HG03575 (cell line): ENCODE results near the gene HMCES.
"Not testable (repeated sequence)": the region's sequence is repeated elsewhere in the genome, so short reads cannot be mapped to it uniquely, and the experiment has no call there.

Experiments used
- ATAC-seq: cut with Tn5 transposase; IDR thresholded peaks from one replicate; pipeline ENCODE4 v1.9.1; 2021; ENCODE audit not compliant: unreplicated experiment, insufficient number of reproducible peaks, low FRiP score; ENCODE audit errors: extremely low read depth

HMCES gene

DNA sequence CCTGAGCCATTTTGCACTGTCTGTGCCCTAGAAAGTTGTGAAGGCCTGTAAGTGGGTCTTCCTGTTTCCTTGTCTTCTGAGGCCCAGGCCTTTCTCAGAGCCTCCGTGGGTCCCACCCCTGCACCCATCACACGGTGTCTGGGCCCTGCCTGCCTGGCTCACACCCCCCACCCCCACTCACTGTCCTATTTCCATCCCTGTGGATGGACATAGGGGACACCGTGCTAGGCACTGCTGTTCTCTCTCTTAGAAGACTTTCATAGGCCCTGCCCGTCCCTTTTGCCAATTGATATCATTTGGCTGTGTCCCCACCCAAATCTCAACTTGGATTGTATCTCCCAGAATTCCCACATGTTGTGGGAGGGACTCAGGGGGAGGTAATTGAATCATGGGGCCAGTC, 59.0 kb downstream of the HMCES start:
- ATAC-seq: not testable (repeated sequence)

DNA sequence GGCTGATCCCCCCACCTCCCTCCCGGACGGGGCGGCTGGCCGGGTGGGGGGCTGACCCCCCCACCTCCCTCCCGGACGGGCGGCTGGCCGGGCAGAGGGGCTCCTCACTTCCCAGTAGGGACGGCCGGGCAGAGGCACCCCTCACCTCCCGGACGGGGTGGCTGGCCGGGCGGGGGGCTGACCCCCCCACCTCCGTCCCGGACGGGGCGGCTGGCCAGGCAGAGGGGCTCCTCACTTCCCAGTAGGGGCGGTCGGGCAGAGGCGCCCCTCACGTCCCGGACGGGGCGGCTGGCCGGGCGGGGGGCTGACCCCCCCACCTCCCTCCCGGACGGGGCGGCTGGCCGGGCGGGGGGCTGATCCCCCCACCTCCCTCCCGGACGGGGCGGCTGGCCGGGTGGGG, 60.5 kb downstream of the HMCES start:
- ATAC-seq: not testable (repeated sequence)

DNA sequence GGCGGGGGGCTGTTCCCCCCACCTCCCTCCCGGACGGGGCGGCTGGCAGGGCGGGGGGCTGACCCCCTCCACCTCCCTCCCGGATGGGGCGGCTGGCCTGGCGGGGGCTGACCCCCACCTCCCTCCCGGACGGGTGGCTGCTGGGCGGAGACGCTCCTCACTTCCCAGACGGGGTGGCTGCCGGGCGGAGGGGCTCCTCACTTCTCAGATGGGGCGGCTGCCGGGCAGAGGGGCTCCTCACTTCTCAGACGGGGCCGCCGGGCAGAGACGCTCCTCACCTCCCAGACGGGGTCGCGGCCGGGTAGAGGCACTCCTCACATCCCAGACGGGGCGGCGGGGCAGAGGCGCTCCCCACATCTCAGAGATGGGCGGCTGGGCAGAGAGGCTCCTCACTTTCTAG, 61.2 kb downstream of the HMCES start:
- not testable (repeated sequence) for ATAC-seq

DNA sequence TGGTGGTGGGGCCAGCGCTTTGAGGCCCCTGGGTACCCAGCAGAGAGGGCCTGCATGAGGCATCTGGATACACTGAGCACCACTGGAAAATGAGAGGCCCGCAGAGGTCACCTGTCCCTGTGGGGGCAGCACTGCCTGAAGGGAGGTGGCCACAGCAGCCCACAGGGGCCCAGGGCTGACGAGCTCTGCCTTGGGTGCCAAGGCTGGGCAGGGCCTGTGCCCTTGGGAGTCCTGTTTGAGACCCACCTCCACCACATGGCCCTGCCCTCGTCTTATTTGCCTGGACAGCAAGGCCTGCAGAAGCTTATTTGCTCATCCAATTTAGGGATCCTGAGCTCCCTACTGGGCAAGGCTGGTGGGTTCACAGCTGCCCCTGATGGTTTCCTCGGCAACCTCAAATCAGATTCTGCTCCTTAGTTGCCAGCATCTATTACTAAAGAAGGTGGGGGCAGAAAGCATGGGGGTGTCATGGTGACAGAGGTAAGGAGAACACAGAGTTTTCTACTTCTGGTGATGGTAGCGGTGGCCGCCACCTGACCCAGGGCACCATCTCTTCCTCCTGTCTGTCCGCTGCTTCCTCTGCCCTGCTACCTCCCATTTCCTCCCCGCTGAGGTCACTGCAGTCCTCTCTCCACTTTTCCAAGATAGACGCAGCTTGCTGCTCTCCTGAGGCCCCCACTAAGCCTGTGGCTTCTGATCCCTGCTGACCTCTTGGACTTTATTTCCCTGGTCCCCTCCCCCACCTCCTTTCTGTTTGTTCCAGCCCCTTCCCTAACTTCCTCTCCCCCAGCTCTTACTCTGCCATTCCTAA, 62.9 kb downstream of the HMCES start:
- no peak for ATAC-seq

DNA sequence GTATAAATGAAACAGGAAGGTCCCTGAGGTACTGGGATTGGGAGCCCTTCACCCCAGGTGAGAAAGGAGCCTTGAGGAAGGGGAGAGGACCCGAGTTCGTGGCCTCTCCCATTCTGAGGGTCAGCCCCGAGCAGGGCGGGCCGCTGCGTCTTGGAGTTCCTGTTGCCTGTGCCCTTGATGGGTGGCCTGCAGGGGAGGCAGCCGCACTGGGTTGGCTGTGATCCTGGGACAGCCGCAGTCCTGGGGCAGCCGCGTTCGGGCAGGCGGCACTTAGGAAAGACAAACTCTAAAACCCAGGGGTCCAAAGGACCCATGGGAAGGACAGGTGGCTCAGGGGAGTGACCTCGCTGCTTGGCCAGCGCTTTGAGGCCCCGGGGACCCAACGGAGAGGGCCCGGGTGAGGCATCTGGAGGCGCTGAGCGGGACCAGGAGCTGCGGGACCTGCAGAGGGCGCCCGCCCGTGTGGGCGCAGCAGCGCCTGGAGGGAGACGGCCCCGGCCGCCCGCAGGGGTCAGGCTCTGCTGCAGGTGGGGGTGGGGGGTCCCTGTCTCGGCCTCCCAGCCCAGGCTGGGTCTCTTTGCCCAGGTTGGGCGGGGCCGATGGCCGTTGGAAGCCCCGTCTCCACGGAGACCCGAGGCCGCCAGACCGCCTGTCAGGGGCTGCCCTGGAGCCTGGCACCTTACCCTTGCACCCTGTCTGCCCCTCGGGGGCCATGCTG, 65.1 kb downstream of the HMCES start:
- no peak for ATAC-seq

DNA sequence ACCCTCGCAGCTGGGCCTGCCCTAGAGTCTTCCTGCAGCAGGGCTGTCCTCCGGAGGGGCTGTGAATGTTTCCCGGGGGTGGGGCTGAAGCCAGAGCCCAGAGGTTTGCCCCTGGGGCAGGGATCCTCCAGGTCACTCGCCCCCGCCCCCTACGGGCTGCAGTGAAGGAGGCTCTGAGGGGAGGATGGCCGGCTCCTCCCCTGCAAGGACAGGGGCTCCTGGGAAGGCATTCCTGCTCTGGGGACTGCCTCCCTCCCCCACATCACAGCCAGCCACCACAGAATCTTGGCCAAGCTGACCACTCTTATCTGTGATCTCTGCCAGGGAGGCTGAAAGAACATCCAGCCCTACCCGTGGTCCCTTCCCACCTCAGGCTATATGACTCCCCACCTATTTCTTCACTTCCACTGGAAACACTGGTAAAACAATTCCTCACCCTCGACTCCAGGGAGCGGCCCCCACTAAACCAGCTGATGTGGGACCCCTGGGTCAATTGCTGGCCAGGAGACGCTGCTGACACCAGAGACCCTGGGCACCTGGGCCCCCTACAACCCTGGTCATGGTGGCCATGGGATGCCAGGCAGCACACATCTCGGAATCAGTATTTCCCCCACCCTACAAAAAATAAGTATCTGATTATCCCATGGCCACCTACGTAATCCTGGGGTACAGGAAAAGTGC, 66.0 kb downstream of the HMCES start:
- no peak for ATAC-seq

DNA sequence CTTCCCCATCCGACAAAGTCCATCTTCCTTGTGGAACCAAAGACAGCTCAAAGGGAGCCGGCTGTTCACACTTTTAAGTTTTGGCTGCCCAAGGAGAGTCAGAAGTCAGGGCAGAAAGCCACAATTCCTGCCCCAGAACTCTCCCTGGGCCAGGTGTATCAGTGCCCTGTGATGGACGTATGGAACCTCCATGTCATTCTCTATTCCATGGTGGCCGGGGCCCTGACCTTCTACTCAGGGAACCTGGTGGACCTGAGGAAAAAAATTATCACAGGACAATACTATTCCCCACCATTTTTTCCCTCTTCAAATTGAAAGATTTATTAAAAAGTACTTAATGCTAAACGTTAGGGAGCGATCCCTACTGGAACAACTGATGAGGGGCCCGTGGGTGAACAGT, 66.6 kb downstream of the HMCES start:
- ATAC-seq: no peak

DNA sequence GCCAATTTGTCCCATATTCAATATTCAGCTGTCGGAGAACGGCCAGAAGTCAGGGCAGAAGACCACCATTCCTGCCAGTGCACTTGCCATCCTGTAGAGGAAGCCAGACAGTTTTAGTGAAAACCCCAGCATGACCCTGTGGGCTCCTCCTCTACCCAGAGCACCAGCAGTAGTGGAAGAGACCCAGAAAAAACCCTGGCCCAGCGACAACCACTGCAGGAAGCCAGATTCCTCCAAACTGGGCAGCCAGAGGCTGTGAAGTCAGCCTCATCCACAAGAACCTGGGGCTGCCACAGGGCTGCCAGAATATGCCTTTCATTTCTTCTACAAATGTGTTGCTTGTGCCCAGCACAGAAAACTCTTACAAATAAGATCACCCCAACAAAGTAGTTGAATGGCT, 67.3 kb downstream of the HMCES start:
- no peak for ATAC-seq

DNA sequence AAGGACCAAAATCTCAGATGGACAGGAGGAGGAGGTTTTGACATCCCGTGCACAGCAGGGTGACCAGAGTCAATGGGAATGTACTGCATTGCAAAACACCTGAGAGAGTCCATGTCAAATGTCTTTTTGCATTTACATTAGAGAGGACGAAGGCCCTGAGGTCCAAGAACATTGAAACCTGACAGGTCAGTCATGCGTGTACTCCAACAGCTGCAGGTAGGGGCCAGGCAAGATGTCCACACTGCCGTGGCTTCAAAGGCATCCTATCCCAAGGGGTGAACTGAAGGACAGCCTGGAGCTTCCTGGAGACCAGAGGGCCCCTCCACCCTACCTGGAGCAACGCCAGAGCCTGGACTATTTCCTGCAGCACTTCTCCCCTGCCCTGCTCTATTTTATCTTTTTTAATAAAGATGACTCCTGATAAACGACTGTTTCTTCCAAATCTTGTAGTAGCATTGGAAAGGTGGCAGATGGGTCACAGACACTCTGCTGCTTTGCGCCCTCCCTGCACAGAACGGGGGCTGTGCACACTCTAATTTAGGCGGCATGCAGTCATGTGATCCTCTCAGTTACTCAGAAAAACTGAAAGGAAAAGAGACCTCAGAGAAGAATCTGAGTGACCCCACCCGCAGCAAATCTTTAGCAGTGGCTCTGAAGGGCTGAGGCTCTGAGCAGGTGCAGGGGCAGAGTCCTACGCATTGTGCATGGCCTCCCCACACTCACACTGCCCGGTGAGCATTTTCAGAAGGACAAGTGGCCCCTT, 68.2 kb downstream of the HMCES start:
- no peak for ATAC-seq

DNA sequence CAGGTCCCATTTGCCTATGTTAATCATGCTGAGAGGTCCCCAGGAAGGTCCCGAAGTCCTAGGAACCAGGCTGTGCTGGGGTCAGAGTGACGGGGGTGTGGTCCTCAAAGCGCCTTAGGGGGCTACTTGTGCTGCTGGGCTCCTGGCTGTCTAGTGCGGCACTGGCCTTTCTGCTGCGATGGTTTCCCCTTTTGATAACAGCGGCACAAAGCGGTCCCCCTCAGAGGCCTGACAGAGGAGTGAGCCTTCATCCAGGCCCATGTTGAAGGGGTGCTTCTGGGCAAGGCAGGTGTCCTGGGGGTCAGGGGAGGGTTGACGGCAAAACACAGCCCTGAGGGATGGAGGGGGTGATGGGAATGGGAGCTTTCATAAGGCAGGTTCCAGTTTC, 68.8 kb downstream of the HMCES start:
- no peak for ATAC-seq

DNA sequence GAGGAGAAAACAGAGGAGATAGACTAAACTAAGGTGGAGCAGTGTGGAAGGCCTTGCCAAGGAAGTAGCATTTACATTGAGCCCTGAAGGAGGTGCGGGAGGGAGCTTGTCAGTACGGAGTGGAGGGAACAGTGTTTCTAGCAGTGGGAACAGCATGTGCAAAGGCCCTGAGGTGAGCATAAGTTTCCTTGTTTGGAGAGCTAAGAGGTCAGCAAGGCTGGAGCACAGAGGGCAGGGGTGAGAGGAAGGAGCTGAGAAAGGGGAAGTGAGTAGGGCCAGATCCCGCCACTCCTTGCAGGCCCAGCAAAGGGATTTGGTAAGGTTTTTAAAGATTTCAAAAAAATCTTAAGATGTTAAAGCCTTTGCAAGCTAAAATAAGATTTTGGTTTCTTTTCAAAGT, 70.1 kb downstream of the HMCES start:
- no peak for ATAC-seq

DNA sequence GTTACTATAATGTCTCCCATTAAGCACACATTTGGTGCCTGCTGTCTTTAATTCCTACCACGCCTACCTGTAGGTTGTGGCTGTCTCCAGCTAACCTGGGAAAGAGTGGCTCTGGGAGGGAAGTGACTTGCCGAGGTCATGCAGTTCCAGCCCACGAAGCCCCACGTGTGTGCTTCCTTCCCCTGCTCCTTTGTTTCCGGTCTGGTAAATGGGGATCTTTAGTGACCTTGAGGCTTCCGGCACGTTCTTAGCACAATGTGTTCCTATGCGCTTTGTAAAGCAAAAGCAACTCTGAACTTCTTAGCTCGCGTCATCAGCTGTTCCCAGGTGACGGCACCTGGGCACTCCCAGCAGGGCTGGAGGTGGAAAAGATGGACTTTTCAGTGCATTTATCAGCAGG, 70.5 kb downstream of the HMCES start:
- not testable (repeated sequence) for ATAC-seq

DNA sequence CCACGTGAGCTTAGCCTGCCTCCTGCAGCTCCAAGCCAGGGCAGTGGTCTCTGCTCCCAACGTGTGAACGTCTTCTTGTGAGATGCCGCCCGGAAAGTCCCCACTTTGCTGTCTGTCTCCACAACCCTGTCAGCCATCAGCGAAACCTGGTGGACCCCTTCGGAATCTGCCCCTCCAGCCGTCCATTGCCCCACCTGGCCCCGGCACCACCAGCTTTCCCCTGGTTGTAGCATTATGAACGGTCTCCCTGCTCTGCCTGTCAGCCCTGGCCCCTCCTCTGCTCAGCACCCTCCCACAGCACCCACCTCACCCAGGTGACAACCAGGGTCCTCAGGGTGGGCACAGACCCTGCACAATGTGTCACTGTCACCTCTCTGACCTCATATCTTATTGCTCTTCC, 71.1 kb downstream of the HMCES start:
- ATAC-seq: no peak

DNA sequence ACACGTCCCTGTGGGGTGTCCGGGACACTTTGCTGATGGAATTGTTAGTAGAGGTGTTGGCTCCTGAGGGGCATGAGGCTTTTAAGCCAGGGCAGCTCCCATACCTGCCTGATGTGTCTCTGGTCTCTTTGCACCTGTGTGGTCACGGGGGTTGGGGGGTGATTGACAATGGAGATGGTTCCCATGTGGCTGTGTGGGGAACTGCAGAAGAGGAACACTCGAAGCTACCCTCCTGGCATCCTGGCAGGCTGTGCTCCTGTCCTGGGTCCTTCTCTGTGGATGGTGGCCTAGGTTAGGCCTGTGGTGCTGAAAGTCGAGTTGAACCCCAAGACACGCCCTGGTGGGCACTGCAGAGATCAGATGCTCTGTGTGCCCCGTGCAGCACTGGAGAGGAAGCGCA, 73.4 kb downstream of the HMCES start:
- no peak for ATAC-seq

DNA sequence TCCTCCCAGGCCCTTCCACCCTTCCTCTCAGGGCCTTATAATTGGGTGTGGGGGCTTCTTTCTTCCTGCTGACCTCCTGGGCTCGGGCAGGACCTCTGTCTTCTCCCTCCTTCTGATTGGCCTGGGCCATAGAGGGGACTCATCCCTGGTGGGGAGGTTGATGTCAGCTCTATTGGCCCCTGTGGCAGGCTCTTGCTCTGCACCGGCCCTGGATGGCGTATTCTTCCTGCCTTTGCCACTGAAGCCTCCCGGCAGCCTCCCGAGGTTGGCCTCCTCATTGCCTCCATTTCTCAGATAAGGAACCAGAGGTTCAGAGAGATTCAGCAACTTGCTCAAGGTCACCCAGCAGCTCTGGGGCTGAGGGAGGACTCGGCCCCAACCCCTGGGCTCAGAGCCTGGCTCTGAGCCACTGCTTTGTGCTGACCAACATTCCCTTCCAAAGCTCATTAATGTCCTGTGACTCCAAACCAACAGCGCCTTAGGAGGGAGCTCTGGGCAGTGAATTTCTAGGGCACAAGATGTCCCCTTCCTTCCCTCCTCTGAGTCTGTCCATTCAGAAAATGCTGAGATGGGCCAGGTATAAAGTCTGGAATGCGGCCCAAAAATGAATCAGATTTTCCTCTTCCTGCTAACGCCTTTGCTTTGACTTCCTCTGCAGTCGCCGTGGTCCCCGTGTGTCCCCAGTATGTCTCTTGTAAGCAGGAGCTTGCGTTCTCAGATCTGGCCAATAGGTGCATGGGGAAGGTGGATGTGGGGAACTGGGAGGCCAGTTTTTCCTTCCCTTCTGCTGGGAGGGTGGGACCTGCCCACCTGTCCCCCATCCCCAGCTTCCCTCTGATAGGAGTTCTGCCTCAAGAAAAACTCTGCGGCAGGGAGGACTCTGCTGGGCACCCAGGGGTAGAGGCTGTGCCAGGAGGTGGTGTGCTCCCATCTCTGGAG, 74.2 kb downstream of the HMCES start:
- no peak for ATAC-seq

DNA sequence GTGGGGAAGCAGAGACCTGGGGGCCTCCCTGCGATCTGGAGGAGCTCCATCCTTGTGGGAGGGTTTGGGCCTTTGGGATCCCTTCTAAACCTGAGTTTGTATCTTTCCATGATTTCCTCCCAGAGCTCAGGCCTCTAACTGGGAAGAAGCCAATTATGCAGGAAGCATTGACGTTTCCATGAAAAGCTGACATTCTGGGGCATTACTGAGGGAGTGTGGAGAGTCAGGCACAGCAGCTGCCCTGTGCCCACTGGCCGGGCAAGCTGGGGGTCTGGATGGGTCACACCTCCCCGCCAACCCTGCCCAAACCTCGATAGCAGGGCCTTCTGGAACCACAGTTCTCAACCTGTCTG, 74.9 kb downstream of the HMCES start:
- ATAC-seq: no peak
